Measurements from ENCODE around the gene IFITM2.
"Not testable (repeated sequence)": the region's sequence is repeated elsewhere in the genome, so short reads cannot be mapped to it uniquely, and the experiment has no call there.

IFITM2 gene

DNA sequence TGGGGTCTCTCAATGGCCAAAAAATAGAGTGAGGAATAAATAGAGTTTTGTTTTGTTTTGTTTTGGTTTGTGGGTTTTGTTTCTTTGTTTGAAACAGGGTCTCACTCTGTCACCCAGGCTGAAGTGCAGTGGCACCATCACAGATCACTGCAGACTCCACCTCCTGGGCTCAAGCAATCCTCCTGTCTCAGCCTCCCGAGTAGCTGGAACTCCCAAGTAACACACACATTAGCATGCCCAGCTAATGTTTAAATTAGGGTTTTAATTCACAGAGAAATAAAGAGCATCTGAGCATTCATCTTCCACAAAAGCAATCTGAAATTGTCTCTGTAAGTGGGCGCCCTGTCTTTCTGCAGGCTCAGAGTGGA, 22.3 kb downstream of the IFITM2 start:
- no peak overlapping the region for H3K27ac ChIP-seq
- TF ChIP-seq CTCF (conservative IDR thresholded peaks at IDR 0.05) = no peak

- no peak for TF ChIP-seq CTCF (conservative IDR thresholded peaks at IDR 0.05)
- no peak overlapping the region for H3K27ac ChIP-seq
Observed at GRCh38 chr11:330307-330693, 22.7 kb downstream of the IFITM2 start.

- no peak for TF ChIP-seq CTCF (conservative IDR thresholded peaks at IDR 0.05)
- no peak overlapping the region for H3K27ac ChIP-seq
Observed at GRCh38 chr11:330694-331357, 23.2 kb downstream of the IFITM2 start.

DNA sequence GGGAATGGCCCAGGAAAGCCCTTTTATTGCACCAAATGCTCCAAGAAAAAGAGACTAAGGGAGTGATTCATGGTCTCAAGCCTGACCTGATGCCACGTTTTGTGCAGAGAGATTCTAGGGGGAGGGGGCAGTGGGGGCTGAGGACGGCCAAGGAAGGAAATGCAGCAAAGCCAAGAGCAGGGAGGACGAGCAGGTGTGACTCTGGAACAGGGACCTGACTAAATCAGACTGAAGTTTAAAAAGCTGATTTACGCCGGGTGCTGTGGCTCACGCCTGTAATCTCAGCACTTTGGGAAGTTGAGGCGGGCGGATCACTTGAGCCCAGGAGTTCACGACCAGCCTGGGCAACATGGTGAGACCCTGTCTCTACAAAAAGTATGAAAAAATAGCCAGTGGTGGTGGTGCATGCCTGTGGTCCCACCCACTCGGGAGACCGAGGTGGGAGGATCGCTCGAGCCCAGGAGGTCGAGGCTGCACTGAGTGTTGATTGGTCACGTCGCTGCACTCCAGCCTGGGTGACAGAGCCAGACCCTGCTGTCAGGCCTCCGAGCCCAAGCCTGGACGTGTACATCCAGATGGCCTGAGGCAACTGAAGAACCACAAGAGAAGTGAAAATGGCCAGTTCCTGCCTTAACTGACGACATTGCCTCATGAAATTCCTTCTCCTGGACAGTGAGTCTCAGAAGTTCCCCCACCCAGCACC, 23.9 kb downstream of the IFITM2 start:
- no peak overlapping the region for H3K27ac ChIP-seq
- no peak for TF ChIP-seq CTCF (conservative IDR thresholded peaks at IDR 0.05)

DNA sequence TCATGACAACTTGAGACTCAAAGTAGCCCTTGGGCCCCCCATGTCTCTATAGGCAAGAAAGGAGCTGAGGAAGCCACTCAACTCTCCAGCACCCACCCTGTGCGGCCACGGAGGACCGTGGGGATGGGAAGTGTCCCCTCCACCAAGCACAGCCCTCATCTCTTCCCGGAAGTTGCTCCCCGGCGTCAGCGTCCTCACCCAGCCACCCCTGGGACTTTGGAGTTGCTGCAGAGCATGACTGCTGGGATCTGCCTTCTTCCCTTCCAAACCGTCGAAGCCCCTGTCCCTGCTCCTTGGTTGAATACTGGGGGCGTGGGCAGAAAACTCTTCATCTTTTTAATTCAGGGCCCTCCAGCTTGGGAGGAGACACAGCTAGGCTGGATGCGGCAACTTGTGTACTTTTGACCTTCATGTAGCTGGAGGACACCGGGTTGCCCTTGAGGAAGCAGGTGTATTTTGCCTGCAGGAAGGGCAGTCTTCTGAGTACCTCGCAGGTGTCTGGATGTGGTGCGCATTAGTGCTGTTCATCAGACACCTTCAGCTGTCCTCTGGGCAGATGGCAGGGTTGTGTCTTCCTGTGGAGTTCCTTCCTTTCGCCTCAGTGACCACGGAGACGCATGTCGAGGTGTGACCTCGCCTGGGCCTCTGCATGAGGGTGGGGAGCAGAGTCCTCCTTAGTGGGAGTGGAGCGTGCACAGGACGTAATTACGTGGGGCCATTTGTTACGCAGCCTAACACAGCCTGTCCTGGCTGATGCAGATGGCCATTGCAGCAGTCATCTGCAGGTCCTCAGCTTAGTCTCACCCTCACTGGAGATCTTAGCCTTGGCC, 25.2 kb downstream of the IFITM2 start:
- no peak overlapping the region for H3K27ac ChIP-seq
- TF ChIP-seq CTCF (conservative IDR thresholded peaks at IDR 0.05) = no peak

DNA sequence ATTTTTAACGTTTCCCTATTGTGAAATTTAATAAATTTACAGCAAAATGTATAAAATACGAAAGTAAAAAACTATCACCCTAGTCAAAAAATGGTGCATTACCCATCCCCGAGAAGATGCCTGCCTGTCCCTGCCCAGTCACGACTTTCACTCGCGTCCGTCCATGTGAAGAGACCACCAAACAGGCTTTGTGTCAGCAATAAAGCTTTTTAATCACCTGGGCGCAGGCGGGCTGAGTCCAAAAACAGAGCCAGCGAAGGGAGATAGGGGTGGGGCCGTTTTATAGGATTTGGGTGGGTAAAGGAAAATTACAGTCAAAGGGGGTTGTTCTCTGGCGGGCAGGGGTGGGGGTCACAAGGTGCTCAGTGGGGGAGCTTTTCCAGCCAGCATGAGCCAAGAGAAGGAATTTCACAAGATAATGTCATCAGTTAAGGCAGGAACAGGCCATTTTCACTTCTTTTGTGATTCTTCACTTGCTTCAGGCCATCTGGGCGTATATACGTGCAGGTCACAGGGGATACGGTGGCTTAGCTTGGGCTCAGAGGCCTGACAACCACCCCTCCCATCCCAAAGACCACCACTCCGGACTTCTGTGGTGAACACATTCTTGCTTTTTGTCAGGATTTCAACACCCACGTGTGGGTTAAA, 26.1 kb downstream of the IFITM2 start:
- H3K27ac ChIP-seq = not testable (repeated sequence)

GRCh38 chr11:334264-334994, 26.8 kb downstream of the IFITM2 start:
- TF ChIP-seq CTCF (conservative IDR thresholded peaks at IDR 0.05) = no peak
- H3K27ac ChIP-seq = no peak overlapping the region

Measured in VCaP (cell line).